Measurements from ENCODE around the gene C4orf36.
"Not testable (repeated sequence)": the region's sequence is repeated elsewhere in the genome, so short reads cannot be mapped to it uniquely, and the experiment has no call there.

C4orf36 gene

GRCh38 chr4:86878640-86879039, 13.6 kb downstream of the C4orf36 start:
- H3K9me3 ChIP-seq (ENCODE audit: low read length), result peaks cover 9% of the 10 kb centered on the region
- no peaks in the 10 kb centered on the region for H3K27me3 ChIP-seq (ENCODE audit: control insufficient read depth in 1 of 2, insufficient read depth in 2 of 2, low read length in 2 of 2)
- no peaks in the 10 kb centered on the region for H3K4me1 ChIP-seq (ENCODE audit: insufficient read depth, low read length)
- no peak overlapping the region for H3K4me3 ChIP-seq (ENCODE audit: low read depth in 1 of 2, low read length in 2 of 2)
- no peak overlapping the region for H3K27ac ChIP-seq (ENCODE audit: low read depth, low read length)
- no peak overlapping the region for H3K9ac ChIP-seq (ENCODE audit: low read length)
- H3K36me3 ChIP-seq (ENCODE audit: insufficient read depth, low read length), result no peaks in the 10 kb centered on the region

- Histone ChIP-seq H3K9ac (ENCODE audit: low read length) (no peak overlapping the region), H3K27me3 (ENCODE audit: control insufficient read depth in 1 of 2, insufficient read depth in 2 of 2, low read length in 2 of 2) (no peaks in the 10 kb centered on the region), H3K36me3 (ENCODE audit: insufficient read depth, low read length) (no peaks in the 10 kb centered on the region), H3K4me3 (ENCODE audit: low read depth in 1 of 2, low read length in 2 of 2) (no peak overlapping the region), H3K27ac (ENCODE audit: low read depth, low read length) (no peak overlapping the region), H3K4me1 (ENCODE audit: insufficient read depth, low read length) (no peaks in the 10 kb centered on the region), H3K9me3 (ENCODE audit: low read length) (peaks cover 9% of the 10 kb centered on the region)
Observed at GRCh38 chr4:86876894-86877685, 15.1 kb downstream of the C4orf36 start.

GRCh38 chr4:86875436-86875835, 16.8 kb downstream of the C4orf36 start:
- not testable (repeated sequence) for H3K27ac ChIP-seq (ENCODE audit: low read depth, low read length); H3K4me3 ChIP-seq (ENCODE audit: low read depth in 1 of 2, low read length in 2 of 2); H3K9me3 ChIP-seq (ENCODE audit: low read length); H3K27me3 ChIP-seq (ENCODE audit: control insufficient read depth in 1 of 2, insufficient read depth in 2 of 2, low read length in 2 of 2); H3K9ac ChIP-seq (ENCODE audit: low read length); H3K4me1 ChIP-seq (ENCODE audit: insufficient read depth, low read length); H3K36me3 ChIP-seq (ENCODE audit: insufficient read depth, low read length)

DNA sequence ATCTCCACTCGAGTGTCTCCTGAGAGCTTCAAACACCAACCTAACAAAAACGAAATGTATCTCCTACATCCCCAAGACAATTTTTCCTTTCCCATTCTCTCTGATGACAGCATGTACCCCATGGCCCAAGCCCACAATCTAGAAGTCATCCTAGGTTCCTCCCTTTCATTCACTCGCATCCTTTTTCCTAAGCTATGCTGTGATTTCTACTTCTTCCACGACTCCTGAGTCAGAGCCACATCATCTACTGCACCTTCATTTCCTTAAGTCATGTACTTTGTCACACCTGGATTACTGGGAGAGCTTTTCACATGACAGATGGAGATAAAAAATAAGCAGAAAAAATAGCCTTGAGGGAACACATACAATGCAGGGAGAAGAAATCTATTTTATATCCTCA, 20.1 kb downstream of the C4orf36 start:
- Histone ChIP-seq H3K4me3 (ENCODE audit: low read depth in 1 of 2, low read length in 2 of 2) (no peak overlapping the region), H3K9ac (ENCODE audit: low read length) (no peak overlapping the region), H3K27me3 (ENCODE audit: control insufficient read depth in 1 of 2, insufficient read depth in 2 of 2, low read length in 2 of 2) (no peaks in the 10 kb centered on the region), H3K9me3 (ENCODE audit: low read length) (no peaks in the 10 kb centered on the region), H3K36me3 (ENCODE audit: insufficient read depth, low read length) (no peaks in the 10 kb centered on the region), H3K27ac (ENCODE audit: low read depth, low read length) (no peak overlapping the region), H3K4me1 (ENCODE audit: insufficient read depth, low read length) (no peaks in the 10 kb centered on the region)

DNA sequence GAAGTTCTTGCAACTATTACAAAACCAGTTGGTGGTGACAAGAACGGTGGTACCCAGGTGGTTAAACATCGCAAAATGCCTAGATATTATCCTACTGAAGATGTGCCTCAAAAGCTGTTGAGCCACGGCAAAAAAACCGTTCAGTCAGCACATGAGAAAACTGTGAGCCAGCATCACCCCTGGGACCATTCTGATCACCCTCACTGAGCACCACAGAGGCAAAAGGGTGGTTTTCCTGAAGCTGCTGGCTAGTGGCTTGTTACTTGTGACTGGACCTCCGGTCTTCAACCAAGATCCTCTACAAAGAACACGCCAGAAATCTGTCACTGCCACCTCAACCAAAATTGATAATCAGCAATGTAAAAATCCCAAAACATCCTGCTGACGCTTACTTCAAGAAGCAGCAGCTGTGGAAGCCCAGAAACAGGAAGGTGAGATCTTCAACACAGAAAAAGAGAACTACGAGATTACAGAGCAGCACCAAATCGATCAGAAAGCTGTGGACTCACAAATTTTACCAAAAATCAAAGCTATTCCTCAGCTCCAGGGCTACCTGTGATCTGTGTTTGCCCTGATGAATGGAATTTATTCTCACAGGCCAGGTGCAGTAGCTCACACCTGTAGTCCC, 21.7 kb downstream of the C4orf36 start:
- H3K9ac ChIP-seq (ENCODE audit: low read length), result no peak overlapping the region
- no peak overlapping the region for H3K4me3 ChIP-seq (ENCODE audit: low read depth in 1 of 2, low read length in 2 of 2)

DNA sequence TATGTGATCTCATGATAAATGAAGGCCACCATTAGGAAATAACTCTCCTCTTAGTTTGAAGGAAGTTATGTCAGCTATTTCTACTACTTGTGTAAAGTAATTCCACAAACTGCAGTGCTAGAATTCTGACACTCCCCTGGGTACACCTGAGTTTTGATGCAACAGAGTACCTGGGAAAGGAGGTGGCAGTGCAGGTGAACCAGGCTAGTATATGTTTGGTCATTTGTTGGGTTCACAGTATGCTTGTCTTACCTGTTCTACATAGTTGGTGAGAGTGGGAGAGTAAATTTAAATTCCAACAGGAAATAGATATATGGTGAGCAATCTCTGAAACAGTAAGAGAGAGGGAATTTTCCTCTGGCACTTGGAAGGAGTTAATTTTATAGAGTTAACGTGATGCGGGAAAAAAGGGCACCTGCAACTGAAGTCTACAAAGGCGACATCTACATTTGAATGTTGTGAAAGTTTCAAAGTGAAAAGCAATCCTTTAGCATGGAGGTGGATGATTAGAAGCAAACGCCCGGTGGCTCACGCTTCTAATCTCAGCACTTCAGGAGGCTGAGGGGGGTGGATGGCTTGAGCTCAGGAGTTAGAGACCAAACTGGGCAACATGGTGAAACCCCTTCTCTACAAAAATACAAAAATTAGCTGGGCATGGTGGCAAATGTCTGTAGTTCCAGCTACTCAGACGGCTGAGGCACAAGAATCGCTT, 34.7 kb downstream of the C4orf36 start:
- no peak overlapping the region for H3K4me3 ChIP-seq (ENCODE audit: low read depth in 1 of 2, low read length in 2 of 2)
- no peaks in the 10 kb centered on the region for H3K36me3 ChIP-seq (ENCODE audit: insufficient read depth, low read length)
- H3K27ac ChIP-seq (ENCODE audit: low read depth, low read length), result no peak overlapping the region

More for the DNA sequence above, 21.7 kb downstream of the C4orf36 start:
- no peak overlapping the region for H3K27ac ChIP-seq (ENCODE audit: low read depth, low read length)
- no peaks in the 10 kb centered on the region for H3K27me3 ChIP-seq (ENCODE audit: control insufficient read depth in 1 of 2, insufficient read depth in 2 of 2, low read length in 2 of 2)
- H3K9me3 ChIP-seq (ENCODE audit: low read length), result no peaks in the 10 kb centered on the region
- no peaks in the 10 kb centered on the region for H3K36me3 ChIP-seq (ENCODE audit: insufficient read depth, low read length)
- H3K4me1 ChIP-seq (ENCODE audit: insufficient read depth, low read length), result no peaks in the 10 kb centered on the region

DNA sequence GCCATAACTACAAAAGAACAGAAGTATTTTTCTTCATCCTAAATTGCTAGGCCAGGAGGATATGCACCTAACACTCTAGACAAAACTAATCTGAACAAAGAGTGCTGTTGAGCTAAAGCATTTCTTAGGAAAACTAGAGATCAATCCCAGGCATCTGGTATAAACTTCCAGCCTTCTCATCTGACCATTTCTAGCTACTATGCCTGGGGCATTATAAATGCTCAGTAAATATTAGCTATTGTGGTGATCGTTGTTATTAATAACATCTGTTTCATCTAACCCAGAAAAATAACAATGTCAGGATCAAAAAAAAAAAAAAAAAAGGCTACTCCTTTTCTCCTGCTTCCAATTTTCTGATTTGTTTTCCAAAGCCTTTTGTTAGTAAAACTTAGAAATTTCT, 35.3 kb downstream of the C4orf36 start:
- no peaks in the 10 kb centered on the region for H3K27me3 ChIP-seq (ENCODE audit: control insufficient read depth in 1 of 2, insufficient read depth in 2 of 2, low read length in 2 of 2)
- H3K27ac ChIP-seq (ENCODE audit: low read depth, low read length), result no peak overlapping the region
- no peak overlapping the region for H3K4me3 ChIP-seq (ENCODE audit: low read depth in 1 of 2, low read length in 2 of 2)
- H3K9me3 ChIP-seq (ENCODE audit: low read length), result no peaks in the 10 kb centered on the region
- H3K4me1 ChIP-seq (ENCODE audit: insufficient read depth, low read length), result no peaks in the 10 kb centered on the region
- no peaks in the 10 kb centered on the region for H3K36me3 ChIP-seq (ENCODE audit: insufficient read depth, low read length)
- no peak overlapping the region for H3K9ac ChIP-seq (ENCODE audit: low read length)

More for the DNA sequence above, 34.7 kb downstream of the C4orf36 start:
- Histone ChIP-seq H3K9me3 (ENCODE audit: low read length) (no peaks in the 10 kb centered on the region), H3K4me1 (ENCODE audit: insufficient read depth, low read length) (no peaks in the 10 kb centered on the region), H3K9ac (ENCODE audit: low read length) (no peak overlapping the region), H3K27me3 (ENCODE audit: control insufficient read depth in 1 of 2, insufficient read depth in 2 of 2, low read length in 2 of 2) (no peaks in the 10 kb centered on the region)

DNA sequence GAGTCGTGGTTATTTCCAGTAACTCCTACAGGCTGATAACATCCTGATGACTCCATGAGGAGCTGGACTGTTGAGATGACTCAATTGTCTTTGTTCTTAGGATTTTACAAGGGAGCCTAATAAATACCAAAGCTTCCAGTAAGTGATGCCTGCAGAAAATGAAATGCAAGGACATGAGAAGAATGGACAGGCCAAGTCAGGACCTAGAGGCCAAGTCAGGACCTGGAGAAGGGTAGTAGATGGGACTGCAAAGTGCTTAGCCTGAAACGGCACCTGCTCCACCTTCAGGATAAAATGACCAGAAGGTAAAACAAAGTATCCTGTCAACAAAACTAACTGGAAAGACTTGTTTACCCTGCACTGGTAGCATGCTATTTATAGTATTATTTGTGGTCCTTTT, 36.6 kb downstream of the C4orf36 start:
- Histone ChIP-seq H3K4me1 (ENCODE audit: insufficient read depth, low read length) (no peaks in the 10 kb centered on the region), H3K27me3 (ENCODE audit: control insufficient read depth in 1 of 2, insufficient read depth in 2 of 2, low read length in 2 of 2) (no peaks in the 10 kb centered on the region), H3K4me3 (ENCODE audit: low read depth in 1 of 2, low read length in 2 of 2) (no peak overlapping the region), H3K9me3 (ENCODE audit: low read length) (no peaks in the 10 kb centered on the region), H3K9ac (ENCODE audit: low read length) (no peak overlapping the region), H3K36me3 (ENCODE audit: insufficient read depth, low read length) (no peaks in the 10 kb centered on the region), H3K27ac (ENCODE audit: low read depth, low read length) (no peak overlapping the region)

GRCh38 chr4:86853209-86853608, 39.0 kb downstream of the C4orf36 start:
- Histone ChIP-seq H3K36me3 (ENCODE audit: insufficient read depth, low read length) (no peaks in the 10 kb centered on the region), H3K4me1 (ENCODE audit: insufficient read depth, low read length) (no peaks in the 10 kb centered on the region), H3K9ac (ENCODE audit: low read length) (no peak overlapping the region), H3K27ac (ENCODE audit: low read depth, low read length) (no peak overlapping the region), H3K4me3 (ENCODE audit: low read depth in 1 of 2, low read length in 2 of 2) (no peak overlapping the region), H3K9me3 (ENCODE audit: low read length) (no peaks in the 10 kb centered on the region), H3K27me3 (ENCODE audit: control insufficient read depth in 1 of 2, insufficient read depth in 2 of 2, low read length in 2 of 2) (no peaks in the 10 kb centered on the region)

GRCh38 chr4:86848732-86849619, 43.2 kb downstream of the C4orf36 start, which contains the start of gene SLC10A6:
Gene SLC10A6, minus strand, starts transcription at chr4:86849384. Its CDS starts 269 bp downstream, at chr4:86849115.
- H3K36me3 ChIP-seq (ENCODE audit: insufficient read depth, low read length), result no peaks in the 10 kb centered on the region
- no peaks in the 10 kb centered on the region for H3K27me3 ChIP-seq (ENCODE audit: control insufficient read depth in 1 of 2, insufficient read depth in 2 of 2, low read length in 2 of 2)
- no peaks in the 10 kb centered on the region for H3K9me3 ChIP-seq (ENCODE audit: low read length)
- H3K4me1 ChIP-seq (ENCODE audit: insufficient read depth, low read length), result no peaks in the 10 kb centered on the region
- H3K27ac ChIP-seq (ENCODE audit: low read depth, low read length), result no peak within 1 kb of the TSS
- no peak within 1 kb of the TSS for H3K9ac ChIP-seq (ENCODE audit: low read length)
- H3K4me3 ChIP-seq (ENCODE audit: low read depth in 1 of 2, low read length in 2 of 2), result no peak within 1 kb of the TSS

GRCh38 chr4:86848136-86848535, 44.1 kb downstream of the C4orf36 start:
- no peaks in the 10 kb centered on the region for H3K9me3 ChIP-seq (ENCODE audit: low read length)
- no peaks in the 10 kb centered on the region for H3K27me3 ChIP-seq (ENCODE audit: control insufficient read depth in 1 of 2, insufficient read depth in 2 of 2, low read length in 2 of 2)
- no peak overlapping the region for H3K9ac ChIP-seq (ENCODE audit: low read length)
- H3K4me1 ChIP-seq (ENCODE audit: insufficient read depth, low read length), result no peaks in the 10 kb centered on the region
- no peak overlapping the region for H3K4me3 ChIP-seq (ENCODE audit: low read depth in 1 of 2, low read length in 2 of 2)
- H3K36me3 ChIP-seq (ENCODE audit: insufficient read depth, low read length), result no peaks in the 10 kb centered on the region
- H3K27ac ChIP-seq (ENCODE audit: low read depth, low read length), result no peak overlapping the region
